NCI-H526 treated with DMSO at 0.1 percent for 48 hours (cell line): ENCODE measurements around the gene EIF4G2.

Experiments used
- DNase-seq: peaks from one replicate; lab custom pipeline; 2025; lab: John Stamatoyannopoulos, UW

Gene EIF4G2

DNA sequence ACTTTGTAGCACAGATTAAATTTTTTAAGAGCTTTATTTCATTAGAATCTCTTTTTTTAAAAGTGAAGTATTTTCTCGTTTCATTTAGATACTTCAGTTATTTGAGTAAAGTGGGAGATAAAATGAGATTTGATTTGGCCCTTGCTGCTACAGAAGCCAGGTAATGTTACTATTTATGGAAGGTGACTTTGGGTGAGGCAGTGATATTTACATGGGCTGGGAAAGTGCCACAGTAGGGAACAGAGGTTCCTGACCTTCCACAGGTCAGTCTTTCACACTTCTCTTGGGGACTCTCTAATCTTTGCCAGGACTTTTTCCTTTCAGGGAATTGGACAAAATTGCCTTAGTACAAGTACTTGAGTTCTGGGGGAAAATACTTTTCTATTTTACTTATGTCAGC is 37.3 kb downstream of the EIF4G2 start:
- no peak for DNase-seq

DNA sequence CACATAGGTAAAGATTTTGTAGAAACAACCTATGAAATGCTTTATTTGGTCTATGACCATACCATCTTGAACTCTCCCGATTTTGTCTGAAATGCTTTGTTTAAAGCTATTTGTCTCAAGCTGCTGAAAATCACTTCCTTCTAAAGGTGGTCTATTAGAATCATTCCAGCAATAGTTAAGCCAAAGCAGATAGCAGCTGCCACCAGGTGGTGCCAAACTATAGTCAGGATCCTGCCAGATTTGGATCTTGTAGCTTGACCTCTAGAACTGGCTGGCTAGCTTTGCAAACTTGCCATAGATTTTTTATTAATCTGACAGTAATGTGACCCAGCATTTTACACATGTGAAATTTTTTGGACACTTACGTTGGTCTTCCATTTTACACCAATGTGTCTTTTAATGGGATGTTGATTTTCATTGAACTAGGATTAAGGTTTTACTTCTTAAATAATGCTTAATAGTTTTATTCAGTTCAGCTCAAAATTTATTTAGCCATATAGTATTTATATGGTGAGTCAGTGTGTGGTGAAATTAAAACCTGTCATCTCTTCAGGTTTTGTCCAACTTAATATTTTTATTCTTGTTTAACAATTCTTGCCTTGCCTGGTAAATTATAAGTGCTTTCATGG is 38.0 kb downstream of the EIF4G2 start:
- DNase-seq: peak; percentile 9

DNA sequence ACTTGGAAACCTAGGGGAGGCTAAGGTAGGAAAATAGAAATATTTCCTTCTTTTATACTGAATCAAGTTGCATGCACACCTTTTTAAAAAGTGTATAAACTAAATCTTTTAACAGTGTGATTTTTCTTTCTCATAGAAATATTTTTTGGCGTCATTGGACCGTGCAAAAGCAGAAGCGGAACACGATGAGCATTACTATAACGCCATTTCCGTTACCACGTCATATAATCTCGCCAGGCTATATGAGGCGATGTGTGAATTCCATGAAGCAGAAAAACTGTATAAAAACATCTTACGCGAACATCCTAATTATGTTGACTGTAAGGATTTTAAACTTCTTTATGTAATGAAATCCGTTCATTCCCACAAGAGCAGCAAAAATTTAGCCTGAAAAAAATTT is 44.3 kb downstream of the EIF4G2 start:
- no peak for DNase-seq

DNA sequence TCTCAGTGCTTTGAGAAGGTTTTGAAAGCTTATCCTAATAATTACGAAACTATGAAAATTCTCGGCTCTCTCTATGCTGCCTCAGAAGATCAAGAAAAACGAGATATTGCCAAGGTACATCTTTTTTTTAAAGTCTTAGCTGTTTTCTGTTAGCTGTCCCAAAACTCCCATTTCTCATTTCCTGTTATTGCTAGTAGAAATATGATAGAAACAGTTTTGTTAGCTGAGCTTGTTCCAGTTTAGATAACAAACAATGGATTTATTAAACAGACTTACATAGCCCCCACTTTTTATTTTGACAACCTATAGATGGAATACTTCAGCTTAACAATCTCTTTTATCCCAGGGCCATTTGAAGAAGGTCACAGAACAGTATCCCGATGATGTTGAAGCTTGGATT is 45.0 kb downstream of the EIF4G2 start:
- no peak for DNase-seq

DNA sequence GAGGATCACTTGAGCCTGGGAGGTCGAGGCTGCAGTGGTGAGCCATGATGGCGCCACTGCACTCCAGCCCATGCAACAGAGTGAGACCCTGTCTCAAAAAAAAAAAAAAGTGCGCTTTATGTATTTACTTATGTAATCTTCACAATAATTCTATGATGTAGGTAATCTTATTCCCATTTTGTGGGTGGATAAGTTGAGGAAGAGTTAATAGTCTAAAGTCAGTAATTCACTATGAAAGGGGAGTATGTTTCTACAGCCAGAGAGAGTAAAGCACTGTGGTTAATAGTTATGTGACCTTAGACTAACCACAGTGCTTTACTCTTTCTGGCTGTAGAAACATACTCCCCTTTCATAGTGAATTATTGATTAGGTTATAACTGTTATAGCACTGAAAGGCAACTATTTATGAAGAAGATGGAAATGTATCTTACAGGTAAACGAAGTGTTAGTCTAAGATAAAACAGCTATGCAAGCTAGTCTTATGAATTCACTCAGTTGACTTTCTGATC is 45.8 kb downstream of the EIF4G2 start:
- no peak for DNase-seq

DNA sequence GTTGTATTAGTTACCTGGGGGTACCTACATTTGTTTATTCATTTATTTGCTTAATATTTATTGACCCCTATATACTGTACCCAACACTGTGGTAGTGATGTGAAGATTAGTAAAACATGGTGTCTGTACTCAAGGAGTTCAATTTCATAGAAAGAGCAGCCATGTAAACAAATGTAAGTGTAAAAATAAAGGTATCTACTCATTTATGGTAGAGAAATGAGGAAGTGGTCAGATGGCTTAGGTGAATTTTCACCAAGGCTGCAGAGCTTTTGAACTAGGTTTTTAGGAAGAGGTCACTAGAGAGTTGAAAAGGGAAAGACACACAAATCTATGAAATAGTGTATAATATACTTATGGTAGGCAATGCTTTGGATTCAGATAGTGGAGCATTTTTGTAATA is 46.5 kb downstream of the EIF4G2 start:
- DNase-seq: no peak

DNA sequence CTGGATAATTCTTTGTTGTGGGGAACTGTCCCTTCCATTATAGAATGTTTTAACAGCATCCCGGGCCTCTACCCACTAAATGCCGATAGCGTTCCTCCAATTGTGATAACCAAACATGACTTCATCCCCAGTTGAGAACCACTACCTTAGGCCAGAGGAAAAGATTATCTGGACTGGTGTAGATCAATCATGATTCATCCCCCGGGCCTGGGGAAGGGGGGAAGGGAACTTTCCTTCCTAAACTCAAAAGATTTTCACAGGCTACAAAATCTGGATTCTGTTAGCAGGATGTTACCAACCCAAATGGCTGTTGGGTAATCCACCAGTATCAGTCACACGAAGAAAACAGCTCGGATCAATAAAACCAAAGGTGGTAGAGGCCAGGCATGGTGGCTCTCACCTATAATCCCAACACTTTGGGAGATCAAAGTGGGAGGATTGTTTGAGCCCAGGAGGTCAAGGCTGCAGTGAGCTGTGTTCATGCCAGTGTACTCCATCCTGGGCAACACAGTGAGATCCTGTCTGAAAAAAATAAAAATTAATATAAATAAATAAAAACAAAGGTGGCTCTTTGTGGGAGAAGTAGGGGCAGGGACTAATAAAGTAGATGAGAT is 47.5 kb downstream of the EIF4G2 start:
- no peak for DNase-seq

DNA sequence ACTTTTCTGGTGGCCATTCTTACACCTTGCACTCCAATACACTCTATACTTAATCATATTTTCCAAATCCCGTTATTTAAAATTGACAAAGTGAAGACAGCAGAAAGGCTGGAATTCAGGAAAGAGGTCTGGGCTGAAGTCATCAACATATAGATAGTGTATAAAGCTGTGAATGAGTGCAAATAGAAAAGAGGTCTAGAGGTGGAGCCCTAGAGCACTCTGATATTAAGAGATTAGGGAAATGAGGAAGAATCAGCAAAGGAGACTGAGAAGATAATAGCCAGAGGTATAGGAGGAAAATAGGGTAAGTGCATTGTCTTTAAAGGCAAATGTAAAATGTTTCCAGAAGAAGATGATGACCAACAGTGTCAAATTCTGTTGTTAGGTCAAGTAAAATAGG is 49.8 kb downstream of the EIF4G2 start:
- DNase-seq: no peak

DNA sequence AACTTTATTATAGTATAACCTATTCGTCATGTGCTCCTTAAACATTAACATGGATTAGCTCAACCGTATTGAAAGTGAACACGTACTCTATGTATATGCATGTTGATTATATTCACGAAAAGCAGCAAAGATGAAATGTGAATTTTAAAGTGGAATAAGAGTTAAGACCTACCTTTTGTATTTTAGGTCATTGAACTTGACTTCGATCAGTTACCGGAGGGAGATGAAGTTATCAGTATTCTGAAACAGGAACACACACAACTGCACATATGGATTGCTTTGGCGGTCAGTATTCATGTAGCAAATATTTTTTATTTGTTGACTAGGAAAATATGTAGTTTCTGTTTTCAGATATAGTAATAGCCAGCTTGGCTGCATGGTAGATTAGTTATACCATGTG is 56.2 kb downstream of the EIF4G2 start:
- no peak for DNase-seq

DNA sequence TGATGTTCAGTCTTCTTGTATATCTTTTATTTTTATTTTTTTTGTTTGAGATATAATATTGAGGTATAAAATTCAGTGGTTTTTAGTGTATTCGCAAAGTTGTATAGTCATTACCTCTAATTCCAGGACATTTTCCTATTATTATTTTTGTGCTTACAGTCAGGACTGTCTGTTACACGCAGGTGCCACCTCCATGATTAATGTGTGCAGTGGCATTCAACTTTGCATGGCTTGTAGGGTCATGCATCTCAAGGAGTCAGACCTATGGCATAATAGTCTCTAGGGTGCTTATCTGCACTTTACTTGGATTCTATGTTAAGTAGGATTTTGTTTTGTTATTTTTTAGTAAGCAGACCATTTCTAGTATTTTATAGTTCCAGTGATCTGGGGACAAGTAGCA is 56.7 kb downstream of the EIF4G2 start:
- DNase-seq: no peak

DNA sequence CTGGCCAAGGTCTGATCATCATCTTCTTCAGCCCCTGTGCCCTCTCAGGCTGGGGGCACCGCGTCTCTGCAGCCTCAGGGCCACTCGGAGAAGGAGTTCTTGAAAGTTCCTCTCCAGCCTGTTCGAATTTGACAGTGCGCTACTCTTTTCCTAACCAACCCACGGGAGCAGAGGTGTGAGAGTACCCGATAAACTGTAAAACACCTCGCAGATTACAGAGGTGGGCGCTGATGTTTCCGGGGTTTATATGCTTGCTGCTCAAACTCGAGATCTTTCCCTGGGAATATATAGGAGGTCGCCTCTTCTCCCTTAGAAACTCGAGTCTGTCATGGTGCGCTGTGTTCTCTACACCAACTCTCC is 57.2 kb downstream of the EIF4G2 start:
- peak; percentile 62 for DNase-seq

DNA sequence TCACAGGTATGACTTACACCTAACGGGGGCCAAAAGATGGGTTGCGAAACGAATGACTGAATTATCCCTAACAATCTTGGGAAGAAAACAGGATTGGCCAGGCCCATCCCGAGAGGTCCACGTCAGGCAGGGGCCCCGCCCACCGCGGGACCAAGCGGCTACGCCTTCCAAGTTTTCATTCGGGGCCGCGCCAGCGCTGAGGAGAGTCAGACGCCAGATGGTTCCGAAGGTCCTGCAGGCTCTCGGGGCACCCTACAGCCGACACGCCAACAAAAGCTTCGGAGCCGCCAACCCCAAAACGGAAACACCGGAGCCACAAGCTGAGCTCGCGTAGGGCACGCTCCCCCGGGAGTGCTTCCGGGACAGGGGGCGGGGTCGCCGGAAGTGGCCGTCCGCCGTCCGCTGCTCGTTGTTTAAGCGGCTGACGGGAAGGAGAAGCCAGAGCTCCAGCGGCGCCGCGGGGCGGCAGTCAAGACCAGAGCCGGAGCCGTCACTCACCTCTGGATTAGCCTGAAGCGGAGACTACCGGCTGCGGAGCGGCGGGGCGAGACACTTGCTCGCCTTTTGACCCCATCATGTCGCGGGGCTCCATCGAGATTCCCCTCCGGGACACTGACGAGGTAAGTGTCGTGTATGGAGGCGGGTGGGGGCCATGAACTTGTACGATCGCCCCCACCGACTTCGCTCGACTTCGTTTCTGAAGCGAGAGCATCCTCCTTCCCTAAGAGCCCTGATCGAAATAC is 57.7 kb downstream of the EIF4G2 start, which contains the start of gene CTR9:
CTR9 (plus strand) TSS at position 409 of the 743 bp plus-strand sequence; CDS start at position 576, 167 bp downstream.
- peak; percentile 99 for DNase-seq

DNA sequence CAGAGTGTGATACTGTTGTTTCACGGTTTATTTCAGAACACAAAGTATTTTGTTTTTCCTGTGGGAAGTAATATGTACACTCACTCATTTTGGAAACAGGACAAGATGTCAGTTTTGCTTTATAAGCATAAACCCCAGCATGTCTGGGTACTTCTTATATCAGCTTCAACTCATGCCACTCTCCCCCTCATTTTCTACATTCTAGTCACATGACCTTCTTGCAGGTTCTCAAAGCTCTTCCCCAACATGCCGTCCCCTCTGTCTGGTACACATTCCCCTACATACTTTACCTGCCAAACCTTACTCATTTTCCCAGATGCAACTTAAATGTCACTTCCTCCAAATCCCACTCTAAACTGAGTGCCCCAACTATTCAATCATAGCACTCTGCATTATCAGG is 59.2 kb downstream of the EIF4G2 start:
- no peak for DNase-seq

DNA sequence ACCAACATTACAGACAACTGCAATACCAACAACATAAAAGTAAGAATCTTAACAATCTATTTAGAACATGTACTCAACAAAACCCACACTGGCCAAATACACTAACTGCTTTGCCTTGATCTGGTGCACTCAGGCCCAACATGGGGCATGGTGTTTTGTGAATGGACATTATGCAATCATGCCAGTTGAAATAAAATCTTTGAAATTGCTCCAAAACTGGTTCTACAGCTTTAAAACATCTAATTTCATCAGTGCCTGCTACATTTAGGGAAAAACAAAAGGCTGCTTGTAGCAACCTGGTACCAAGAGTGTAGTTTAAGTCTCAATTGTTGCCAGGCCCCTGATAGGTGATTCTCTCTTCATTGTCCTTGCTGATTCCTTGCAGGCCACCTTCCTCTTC is 61.0 kb downstream of the EIF4G2 start:
- no peak for DNase-seq
